Pons (tissue), 1 donor: ENCODE results near the gene BPIFB2.

Source experiments
- DNase-seq: peaks from one replicate; pipeline ENCODE4 v3.0.0-alpha.2; 2016; ENCODE audit warnings: low spot score

Gene BPIFB2

DNA sequence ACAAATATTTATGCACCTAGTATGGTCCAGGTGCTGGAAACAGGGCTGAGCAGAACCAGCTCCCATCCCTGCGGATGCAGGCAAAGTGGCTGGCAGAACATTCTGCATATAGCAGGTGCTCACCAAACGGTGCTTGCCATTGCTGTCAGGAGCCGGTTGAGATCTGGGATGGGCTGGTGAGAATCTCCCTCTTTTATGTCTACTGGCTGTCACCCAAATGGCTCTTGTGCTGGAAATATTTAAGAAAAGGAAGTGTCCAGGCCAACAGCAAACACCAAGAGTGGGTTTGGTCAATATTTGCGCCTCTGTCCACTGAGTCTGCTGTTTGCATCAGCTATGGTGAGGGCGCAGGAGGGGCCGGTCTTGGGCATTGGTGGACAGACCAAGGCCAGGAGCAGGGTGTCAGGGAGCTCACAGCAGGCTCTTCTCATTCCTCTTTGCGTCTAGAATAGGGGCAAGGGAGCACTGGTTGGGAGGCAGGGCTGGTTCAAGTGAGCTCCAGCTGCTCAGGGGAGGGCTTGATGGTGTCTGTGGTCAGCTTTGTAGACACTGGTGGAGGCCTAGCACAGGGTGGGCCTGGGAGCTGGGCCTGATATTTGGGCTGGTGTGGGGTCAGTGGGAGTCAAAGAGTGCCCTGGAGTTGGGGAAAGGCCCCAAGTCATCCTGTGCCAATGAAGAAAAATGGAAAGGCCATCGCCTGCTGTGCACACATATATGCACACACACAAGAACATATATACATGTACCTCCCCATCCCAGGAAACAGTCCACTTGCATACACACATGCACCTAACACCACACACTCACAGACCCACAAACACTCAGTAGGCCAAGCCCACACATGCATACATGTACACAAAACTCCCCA, 1.4 kb upstream of the BPIFB2 start:
- DNase-seq: no peak

- no peak for DNase-seq
Observed at GRCh38 chr20:33006776-33007375, 628 bp upstream of the BPIFB2 start.

DNA sequence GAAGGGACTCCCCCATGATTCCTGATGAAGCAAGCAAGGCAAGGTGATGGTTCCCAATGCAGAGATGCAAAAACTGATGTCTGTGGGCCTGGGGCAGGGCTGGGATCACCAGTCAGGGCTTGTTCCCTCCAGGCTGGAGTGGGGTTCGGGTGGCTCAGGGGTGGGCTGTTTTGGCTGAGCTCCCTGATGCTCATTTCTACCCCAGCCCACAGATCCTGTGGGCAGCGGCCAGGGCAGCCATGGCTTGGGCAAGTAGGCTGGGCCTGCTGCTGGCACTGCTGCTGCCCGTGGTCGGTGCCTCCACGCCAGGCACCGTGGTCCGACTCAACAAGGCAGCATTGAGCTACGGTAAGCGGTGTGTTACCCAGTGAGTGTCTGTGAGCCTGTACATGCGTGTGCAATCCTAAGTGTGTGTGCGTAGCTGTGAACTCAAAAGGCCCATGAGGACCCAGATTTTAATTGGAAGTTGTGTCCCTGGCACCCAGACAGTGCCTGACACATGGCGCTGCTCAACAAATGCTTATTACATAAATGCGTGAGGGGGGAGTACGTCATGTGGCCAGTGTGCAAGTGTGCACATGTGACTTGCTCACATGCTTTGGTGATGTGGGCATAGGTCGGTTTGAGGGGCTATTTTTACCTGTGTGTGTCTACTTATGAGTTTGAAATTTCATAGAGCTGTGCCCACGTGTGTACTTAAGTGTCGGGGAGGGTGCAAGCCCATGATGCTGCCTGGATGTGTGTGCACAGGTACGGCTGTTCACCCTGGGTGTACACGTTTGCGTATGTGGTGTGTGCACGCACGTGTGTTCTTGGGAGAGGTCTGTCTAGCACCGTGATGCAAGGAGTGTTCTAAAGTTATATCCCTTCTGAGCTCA, 1.1 kb downstream of the BPIFB2 start:
- no peak for DNase-seq

DNA sequence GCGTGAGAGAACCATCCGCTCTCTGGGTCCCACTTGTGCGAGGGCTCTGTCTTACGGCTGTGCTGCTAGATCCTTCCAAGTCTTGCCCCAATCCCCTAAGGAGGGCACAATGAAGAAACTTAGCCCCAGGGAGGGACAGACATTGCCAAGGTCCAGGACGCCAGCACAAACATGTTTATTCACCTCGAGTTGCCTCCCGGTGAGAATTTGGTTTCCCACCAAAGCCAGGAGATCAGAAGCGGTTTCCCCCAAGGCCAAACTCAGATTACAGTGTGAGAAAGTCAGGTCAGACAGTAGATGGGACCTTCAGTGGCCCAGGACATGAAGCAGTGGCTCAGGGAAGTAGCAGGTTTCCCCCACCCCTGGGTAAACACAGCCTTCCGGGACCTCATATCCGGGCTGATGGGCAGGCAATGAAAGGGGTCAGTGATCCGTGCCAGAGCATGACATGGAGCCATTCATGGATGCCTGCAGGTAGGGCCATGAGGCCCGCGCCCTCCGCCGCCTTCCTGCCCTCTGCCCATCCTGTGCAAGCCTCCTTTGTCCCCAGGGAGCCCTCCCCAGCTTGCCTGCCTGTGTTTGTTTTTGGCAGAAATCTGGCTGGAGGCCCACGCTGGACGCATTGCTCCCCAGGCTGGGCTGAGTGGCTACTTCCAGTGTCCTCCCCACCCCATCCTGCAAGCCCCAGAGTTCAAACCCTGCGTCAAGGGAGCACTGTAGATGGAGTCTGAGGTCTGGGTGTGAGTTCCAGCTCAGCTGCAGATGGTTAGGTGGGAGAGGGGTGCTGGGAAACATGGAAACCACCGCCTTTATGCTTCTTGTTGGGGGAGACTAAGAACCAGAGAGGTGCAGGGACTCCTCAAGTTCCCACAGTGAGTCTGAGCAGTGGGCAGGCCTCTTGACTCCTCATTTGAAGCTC, 2.0 kb downstream of the BPIFB2 start:
- no peak for DNase-seq

DNA sequence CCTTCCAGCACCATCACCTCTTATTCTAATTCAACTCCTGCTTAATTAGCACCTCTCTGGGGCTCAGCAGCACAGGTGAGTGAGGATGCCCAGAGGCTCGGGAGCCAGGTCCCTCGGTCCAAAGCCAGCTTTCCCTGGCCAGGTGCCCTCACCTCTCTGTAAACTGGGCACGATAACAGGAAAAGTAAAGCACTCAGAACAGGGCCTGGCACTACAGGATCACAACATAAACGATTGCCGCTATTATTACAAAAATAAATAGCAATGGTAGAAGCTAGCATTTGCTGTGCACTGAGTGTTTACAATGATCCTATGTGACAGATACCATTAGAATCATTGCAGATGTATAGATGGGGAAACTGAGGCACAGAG, 2.6 kb downstream of the BPIFB2 start:
- DNase-seq: no peak

- no peak for DNase-seq
Observed at GRCh38 chr20:33010674-33011449, 3.4 kb downstream of the BPIFB2 start.

GRCh38 chr20:33012327-33013189, 5.1 kb downstream of the BPIFB2 start:
- DNase-seq: no peak

- no peak for DNase-seq
Observed at GRCh38 chr20:33013701-33014326, 6.3 kb downstream of the BPIFB2 start.

- no peak for DNase-seq
Observed at GRCh38 chr20:33014336-33015113, 7.0 kb downstream of the BPIFB2 start.

DNA sequence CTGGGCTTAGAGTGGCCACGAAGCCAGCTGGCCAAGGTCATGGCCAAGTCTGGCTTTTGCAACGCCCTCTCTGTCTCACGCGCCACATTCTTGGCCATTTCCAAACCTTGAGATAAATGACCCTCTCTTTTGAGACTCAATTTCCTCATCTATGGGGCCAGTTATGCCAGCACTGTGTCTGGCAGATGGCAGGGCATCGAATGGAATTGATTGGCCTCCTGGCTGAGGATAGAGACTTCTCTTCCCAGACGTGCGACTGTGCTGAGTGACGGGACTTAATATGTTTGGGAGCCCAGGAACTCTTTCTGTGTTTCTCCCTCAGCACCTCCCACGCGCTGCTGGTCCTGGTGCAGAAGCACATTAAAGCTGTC, 7.6 kb downstream of the BPIFB2 start:
- no peak for DNase-seq

GRCh38 chr20:33015700-33016580, 8.4 kb downstream of the BPIFB2 start:
- no peak for DNase-seq

GRCh38 chr20:33016581-33017109, 9.1 kb downstream of the BPIFB2 start:
- DNase-seq: no peak

- DNase-seq: no peak
Observed at GRCh38 chr20:33017542-33017941, 10.0 kb downstream of the BPIFB2 start.

DNA sequence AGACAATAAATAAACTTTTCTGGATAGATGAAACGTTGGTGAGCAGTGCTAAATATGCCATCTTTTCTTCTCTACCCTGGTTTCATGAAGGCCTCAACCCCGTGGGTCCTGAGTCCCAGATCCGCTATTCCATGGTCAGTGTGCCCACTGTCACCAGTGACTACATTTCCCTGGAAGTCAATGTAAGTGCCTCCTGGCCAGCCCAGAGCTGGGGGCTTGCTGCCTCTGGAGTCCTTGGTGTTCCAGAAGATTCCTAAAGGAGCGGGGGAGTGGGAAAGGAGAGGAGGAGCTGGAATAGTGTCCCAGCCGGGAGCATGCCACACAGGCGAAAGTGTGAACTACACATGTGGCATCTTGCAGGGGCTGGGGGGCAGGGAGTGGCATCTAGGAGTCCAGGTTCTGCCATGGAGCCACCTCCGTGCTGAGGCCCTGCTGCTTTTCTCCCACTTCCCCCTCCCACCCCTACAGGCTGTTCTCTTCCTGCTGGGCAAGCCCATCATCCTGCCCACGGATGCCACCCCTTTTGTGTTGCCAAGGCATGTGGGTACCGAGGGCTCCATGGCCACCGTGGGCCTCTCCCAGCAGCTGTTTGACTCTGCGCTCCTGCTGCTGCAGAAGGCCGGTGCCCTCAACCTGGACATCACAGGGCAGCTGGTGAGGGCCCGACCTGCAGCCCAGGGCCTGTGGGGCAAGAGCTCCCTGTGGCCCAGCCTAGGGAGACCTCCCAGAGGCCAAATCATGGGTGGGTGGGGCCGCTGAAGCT, 10.8 kb downstream of the BPIFB2 start:
- no peak for DNase-seq

- no peak for DNase-seq
Observed at GRCh38 chr20:33019465-33020277, 12.2 kb downstream of the BPIFB2 start.
